HEK293 (cell line): Measurements from ENCODE around the gene VWA3A.
A peak's percentile ranks its signal among the peaks of the same experiment; 100 is the strongest.

Experiments used
- CTCF ChIA-PET: fragments of 350-600 bp; formaldehyde crosslinking; extraction: SDS; loops from one replicate; lab custom pipeline; 2021; ENCODE audit warnings: antibody characterized with exemption; lab: Yijun Ruan, JAX
- POLR2A ChIA-PET: fragments of 300-600 bp; formaldehyde crosslinking; extraction: SDS; loops from one replicate; lab custom pipeline; 2020; ENCODE audit warnings: antibody characterized with exemption, inconsistent platforms; lab: Yijun Ruan, JAX
- H3K27ac ChIP-seq: fragments of 200-500 bp; sonication (Bioruptor generic); 2 replicates; pipeline ENCODE4 v1.5.1; 2014; ENCODE audit warnings: low read depth, low read length, control low read depth, inconsistent platforms; ENCODE audit errors: extremely low read depth
- H3K36me3 ChIP-seq, 2 experiments: fragments of 200-500 bp in 1 of 2; sonication (Bioruptor generic) in 1 of 2; 1 replicate in 1 of 2; 2 replicates in 1 of 2; pipeline ENCODE4 v1.5.1; 2014 to 2017; ENCODE audit warnings: inconsistent platforms in 2 of 2, low read length in 2 of 2; ENCODE audit not compliant: control insufficient read depth in 2 of 2, insufficient read depth in 1 of 2
- H3K4me1 ChIP-seq: fragments of 200-500 bp; sonication (Bioruptor generic); 2 replicates; pipeline ENCODE4 v1.5.1; 2014; ENCODE audit warnings: mild to moderate bottlenecking, low read length, inconsistent platforms; ENCODE audit not compliant: control insufficient read depth, insufficient read depth
- H3K4me3 ChIP-seq: 2 replicates; pipeline ENCODE4 v1.5.1; 2011; ENCODE audit warnings: low read depth, mild to moderate bottlenecking, control low read depth, low read length, moderate library complexity
- H3K9me3 ChIP-seq: fragments of 200-500 bp; sonication (Bioruptor generic); 2 replicates; pipeline ENCODE4 v1.5.1; 2014; ENCODE audit warnings: low read depth, low read length, inconsistent platforms; ENCODE audit not compliant: control insufficient read depth, insufficient read depth
- FEZF1 ChIP-seq: fragments of 450-650 bp; formaldehyde crosslinking; IDR thresholded peaks from 2 replicates; pipeline ENCODE4 v1.5.1; 2016; ENCODE audit warnings: missing biosample characterization, missing genetic modification characterization
- HOXC10 ChIP-seq: sonication (generic); formaldehyde crosslinking; IDR thresholded peaks from 2 replicates; pipeline ENCODE4 v1.8.1; 2023; ENCODE audit warnings: mild to moderate bottlenecking, missing genetic modification reagents
- KLF10 ChIP-seq: fragments of 450-650 bp; IDR thresholded peaks from 2 replicates; pipeline ENCODE4 v1.5.1; 2018; ENCODE audit warnings: missing biosample characterization, mild to moderate bottlenecking, missing genetic modification characterization
- RBAK ChIP-seq: fragments of 450-650 bp; formaldehyde crosslinking; IDR thresholded peaks from 2 replicates; pipeline ENCODE4 v1.5.1; 2016; ENCODE audit warnings: missing biosample characterization, missing genetic modification characterization
- SP2 ChIP-seq: fragments of 450-650 bp; formaldehyde crosslinking; IDR thresholded peaks from 2 replicates; pipeline ENCODE4 v1.5.1; 2016; ENCODE audit warnings: missing biosample characterization, missing genetic modification characterization
- SP3 ChIP-seq: fragments of 450-650 bp; formaldehyde crosslinking; IDR thresholded peaks from 2 replicates; pipeline ENCODE4 v1.5.1; 2016; ENCODE audit warnings: missing biosample characterization, missing genetic modification characterization
- YY1 ChIP-seq: fragments of 450-650 bp; formaldehyde crosslinking; IDR thresholded peaks from 2 replicates; pipeline ENCODE4 v1.5.1; 2018; ENCODE audit warnings: missing biosample characterization, missing genetic modification characterization
- YY2 ChIP-seq: fragments of 450-650 bp; formaldehyde crosslinking; IDR thresholded peaks from 2 replicates; pipeline ENCODE4 v1.5.1; 2016; ENCODE audit warnings: missing biosample characterization, missing genetic modification characterization
- ZBTB20 ChIP-seq: fragments of 450-650 bp; formaldehyde crosslinking; IDR thresholded peaks from 2 replicates; pipeline ENCODE4 v1.5.1; 2016; ENCODE audit warnings: missing biosample characterization, missing genetic modification characterization
- ZFP41 ChIP-seq: fragments of 450-650 bp; formaldehyde crosslinking; IDR thresholded peaks from 2 replicates; pipeline ENCODE4 v1.5.1; 2016; ENCODE audit warnings: missing biosample characterization, missing genetic modification characterization, borderline replicate concordance
- ZNF10 ChIP-seq: fragments of 450-650 bp; formaldehyde crosslinking; IDR thresholded peaks from 2 replicates; pipeline ENCODE4 v1.5.1; 2017; ENCODE audit warnings: missing biosample characterization, missing genetic modification characterization
- ZNF155 ChIP-seq: fragments of 450-650 bp; formaldehyde crosslinking; IDR thresholded peaks from 2 replicates; pipeline ENCODE4 v1.5.1; 2016; ENCODE audit warnings: missing biosample characterization, missing genetic modification characterization
- ZNF157 ChIP-seq: fragments of 450-650 bp; formaldehyde crosslinking; IDR thresholded peaks from 2 replicates; pipeline ENCODE4 v1.5.1; 2016; ENCODE audit warnings: missing biosample characterization, missing genetic modification characterization
- ZNF16 ChIP-seq: fragments of 450-650 bp; formaldehyde crosslinking; IDR thresholded peaks from 2 replicates; pipeline ENCODE4 v1.5.1; 2016; ENCODE audit warnings: low read depth, missing biosample characterization, missing genetic modification characterization
- ZNF184 ChIP-seq: fragments of 450-650 bp; IDR thresholded peaks from 2 replicates; pipeline ENCODE4 v1.5.1; 2018; ENCODE audit warnings: missing biosample characterization, mild to moderate bottlenecking, missing genetic modification characterization
- ZNF2 ChIP-seq: fragments of 450-650 bp; formaldehyde crosslinking; IDR thresholded peaks from 2 replicates; pipeline ENCODE4 v1.5.1; 2016; ENCODE audit warnings: missing biosample characterization, missing genetic modification characterization
- ZNF221 ChIP-seq: fragments of 450-650 bp; formaldehyde crosslinking; IDR thresholded peaks from 2 replicates; pipeline ENCODE4 v1.5.1; 2017; ENCODE audit warnings: missing biosample characterization, missing genetic modification characterization, borderline replicate concordance
- ZNF433 ChIP-seq: fragments of 450-650 bp; formaldehyde crosslinking; IDR thresholded peaks from 2 replicates; pipeline ENCODE4 v1.5.1; 2016; ENCODE audit warnings: missing biosample characterization, missing genetic modification characterization, low read depth
- ZNF473 ChIP-seq: fragments of 450-650 bp; formaldehyde crosslinking; IDR thresholded peaks from 2 replicates; pipeline ENCODE4 v1.5.1; 2017; ENCODE audit warnings: missing biosample characterization, missing genetic modification characterization
- ZNF621 ChIP-seq: fragments of 450-650 bp; formaldehyde crosslinking; IDR thresholded peaks from 2 replicates; pipeline ENCODE4 v1.5.1; 2017; ENCODE audit warnings: missing biosample characterization, missing genetic modification characterization
- ZNF626 ChIP-seq: fragments of 450-650 bp; sonication (Bioruptor Pico); formaldehyde crosslinking; IDR thresholded peaks from 2 replicates; pipeline ENCODE4 v1.5.1; 2018; ENCODE audit warnings: missing biosample characterization, missing genetic modification characterization, inconsistent platforms
- ZNF664 ChIP-seq: fragments of 450-650 bp; formaldehyde crosslinking; IDR thresholded peaks from 2 replicates; pipeline ENCODE4 v1.5.1; 2016; ENCODE audit warnings: missing biosample characterization, missing genetic modification characterization
- ZNF837 ChIP-seq: fragments of 450-650 bp; formaldehyde crosslinking; IDR thresholded peaks from 2 replicates; pipeline ENCODE4 v1.5.1; 2016; ENCODE audit warnings: missing biosample characterization, missing genetic modification characterization
- ZNF843 ChIP-seq: fragments of 450-650 bp; formaldehyde crosslinking; IDR thresholded peaks from 2 replicates; pipeline ENCODE4 v1.5.1; 2016; ENCODE audit warnings: missing biosample characterization, missing genetic modification characterization
- ZSCAN16 ChIP-seq: fragments of 450-650 bp; formaldehyde crosslinking; IDR thresholded peaks from 2 replicates; pipeline ENCODE4 v1.5.1; 2016; ENCODE audit warnings: missing biosample characterization, missing genetic modification characterization
- ZSCAN30 ChIP-seq: fragments of 450-650 bp; IDR thresholded peaks from 2 replicates; pipeline ENCODE4 v1.5.1; 2018; ENCODE audit warnings: missing biosample characterization, mild to moderate bottlenecking, missing genetic modification characterization, moderate library complexity
- TF ChIP-seq, protein P1 (sequence below): fragments of 450-650 bp; formaldehyde crosslinking; IDR thresholded peaks from 2 replicates; pipeline ENCODE4 v1.5.1; 2016; ENCODE audit warnings: missing biosample characterization, missing genetic modification characterization
- TF ChIP-seq, protein P2 (sequence below): fragments of 450-650 bp; formaldehyde crosslinking; IDR thresholded peaks from 2 replicates; pipeline ENCODE4 v1.5.1; 2017; ENCODE audit warnings: missing biosample characterization, missing genetic modification characterization
- TF ChIP-seq, protein P3 (sequence below): fragments of 450-650 bp; formaldehyde crosslinking; IDR thresholded peaks from 2 replicates; pipeline ENCODE4 v1.5.1; 2016; ENCODE audit warnings: missing biosample characterization, missing genetic modification characterization, low read depth

The VWA3A gene

DNA sequence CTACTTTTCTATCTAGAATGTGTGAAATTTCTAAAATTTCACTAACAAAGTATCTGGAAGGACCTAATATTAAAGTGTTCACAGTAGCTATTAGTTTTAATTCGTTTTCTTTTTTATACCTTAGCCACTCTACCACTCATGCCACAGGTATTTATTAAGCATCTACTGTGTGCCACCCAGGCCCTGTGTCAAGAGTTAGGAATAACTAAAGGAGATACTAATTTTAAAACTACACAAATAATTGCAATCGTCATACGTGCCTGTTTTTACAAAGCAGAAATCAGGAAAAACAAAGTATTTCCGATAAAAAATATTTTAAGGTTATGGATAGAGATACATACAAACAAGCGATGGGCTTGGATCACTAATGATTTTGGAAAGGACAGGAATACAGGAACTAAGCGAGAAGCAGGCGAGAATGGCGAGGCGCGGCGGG lies 113.3 kb downstream of the VWA3A start:
- CTCF ChIA-PET = interaction anchor here (0.6 to 1.7 kb wide), 7 partner anchors 11 to 128 kb away, joined by 4 to 15 read pairs (median 5); partner anchors contain the start of gene POLR3E
- no peak for TF ChIP-seq ZBTB20
- TF ChIP-seq, protein P1, sequence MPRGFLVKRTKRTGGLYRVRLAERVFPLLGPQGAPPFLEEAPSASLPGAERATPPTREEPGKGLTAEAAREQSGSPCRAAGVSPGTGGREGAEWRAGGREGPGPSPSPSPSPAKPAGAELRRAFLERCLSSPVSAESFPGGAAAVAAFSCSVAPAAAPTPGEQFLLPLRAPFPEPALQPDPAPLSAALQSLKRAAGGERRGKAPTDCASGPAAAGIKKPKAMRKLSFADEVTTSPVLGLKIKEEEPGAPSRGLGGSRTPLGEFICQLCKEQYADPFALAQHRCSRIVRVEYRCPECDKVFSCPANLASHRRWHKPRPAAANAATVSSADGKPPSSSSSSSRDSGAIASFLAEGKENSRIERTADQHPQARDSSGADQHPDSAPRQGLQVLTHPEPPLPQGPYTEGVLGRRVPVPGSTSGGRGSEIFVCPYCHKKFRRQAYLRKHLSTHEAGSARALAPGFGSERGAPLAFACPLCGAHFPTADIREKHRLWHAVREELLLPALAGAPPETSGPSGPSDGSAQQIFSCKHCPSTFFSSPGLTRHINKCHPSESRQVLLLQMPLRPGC = no peak
- TF ChIP-seq ZNF843 (tag by site-specific recombination) = no peak
- TF ChIP-seq ZNF664 (tag by site-specific recombination) = peak; percentile 80
- TF ChIP-seq, protein P2, sequence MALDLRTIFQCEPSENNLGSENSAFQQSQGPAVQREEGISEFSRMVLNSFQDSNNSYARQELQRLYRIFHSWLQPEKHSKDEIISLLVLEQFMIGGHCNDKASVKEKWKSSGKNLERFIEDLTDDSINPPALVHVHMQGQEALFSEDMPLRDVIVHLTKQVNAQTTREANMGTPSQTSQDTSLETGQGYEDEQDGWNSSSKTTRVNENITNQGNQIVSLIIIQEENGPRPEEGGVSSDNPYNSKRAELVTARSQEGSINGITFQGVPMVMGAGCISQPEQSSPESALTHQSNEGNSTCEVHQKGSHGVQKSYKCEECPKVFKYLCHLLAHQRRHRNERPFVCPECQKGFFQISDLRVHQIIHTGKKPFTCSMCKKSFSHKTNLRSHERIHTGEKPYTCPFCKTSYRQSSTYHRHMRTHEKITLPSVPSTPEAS (tag by site-specific recombination) = no peak
- TF ChIP-seq ZNF2 (tag by site-specific recombination) = no peak
- TF ChIP-seq ZSCAN30 = no peak
- peak; percentile 13; the same call in 1 of the 2 replicates for TF ChIP-seq ZNF626
- Histone ChIP-seq H3K4me1 (no peaks in the 10 kb centered on the region), H3K36me3 (no peaks in the 10 kb centered on the region; a peak in 1 of 3 replicates), H3K4me3 (peak overlapping the region; percentile 10; the same call in 1 of the 2 replicates), H3K27ac (no peak overlapping the region), H3K9me3 (no peaks in the 10 kb centered on the region)
- POLR2A ChIA-PET = interaction anchor here (0.6 to 1.5 kb wide), 11 partner anchors 10 to 95 kb away, joined by 3 to 12 read pairs (median 5); partner anchors contain the start of gene POLR3E

DNA sequence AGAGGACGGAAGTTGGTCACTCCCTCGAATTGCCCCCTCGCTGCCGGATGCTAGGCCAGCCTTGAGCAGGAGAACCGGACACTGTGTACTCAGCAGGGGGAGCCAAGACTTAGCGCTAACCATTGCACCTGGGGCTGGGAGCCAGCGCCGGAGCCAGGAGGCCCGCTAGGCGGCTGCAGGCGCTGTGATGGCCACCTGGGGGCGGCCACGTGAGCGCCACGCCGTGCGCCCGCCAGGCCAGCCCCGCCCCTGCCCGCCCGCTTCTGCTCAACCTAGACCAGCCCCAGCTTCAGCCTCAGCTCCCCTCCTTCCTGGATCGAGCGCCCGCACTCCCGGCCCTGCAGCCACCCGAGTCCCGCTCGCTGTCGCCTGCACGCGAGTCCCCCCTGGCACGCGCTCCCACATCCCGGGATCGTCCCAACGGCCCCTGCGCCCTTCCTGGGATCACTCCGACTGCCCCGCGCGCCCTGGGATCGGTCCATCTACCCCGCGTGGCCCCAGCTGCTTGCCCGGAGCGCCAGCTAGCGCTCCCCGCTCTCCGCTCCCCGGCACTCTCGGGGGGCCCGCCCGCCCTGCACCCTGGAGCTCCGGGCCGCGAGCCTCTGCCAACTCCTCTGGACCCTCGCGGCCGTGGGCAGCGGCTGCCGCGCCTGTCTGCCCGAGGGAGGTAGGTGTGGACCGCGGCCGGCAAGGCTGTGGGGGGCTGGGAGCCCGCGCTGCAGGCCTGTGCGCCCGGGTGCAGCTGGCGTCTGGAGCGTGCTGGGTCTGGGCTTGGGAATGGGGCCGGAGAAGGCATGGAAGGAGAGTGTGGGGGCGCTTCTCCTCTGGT lies 113.9 kb downstream of the VWA3A start, which contains the start of gene EEF2K:
EEF2K (plus strand) TSS at position 266 of the 829 bp plus-strand sequence. CDS start 19,452 bp downstream, outside the sequence.
- peak within 1 kb of the TSS; percentile 68; the same call in 1 of the 2 replicates for H3K27ac ChIP-seq
- ChIA-PET POLR2A (interaction anchor here (0.6 to 1.5 kb wide), 10 partner anchors 10 to 94 kb away, joined by 3 to 12 read pairs (median 4); partner anchors contain the start of gene POLR3E), CTCF (interaction anchor here (0.6 to 1.7 kb wide), 7 partner anchors 12 to 128 kb away, joined by 4 to 5 read pairs (median 5); no protein-coding TSS in a partner anchor)
- H3K9me3 ChIP-seq = no peaks in the 10 kb centered on the region
- no peaks in the 10 kb centered on the region; a peak in 1 of 3 replicates for H3K36me3 ChIP-seq
- peak within 1 kb of the TSS; percentile 91 for H3K4me3 ChIP-seq
- H3K4me1 ChIP-seq = no peaks in the 10 kb centered on the region
- TF ChIP-seq ZFP41 (tag by site-specific recombination) (no peak), ZNF837 (no peak), ZNF621 (tag by site-specific recombination) (no peak), YY1 (peak; percentile 54; the same call in 1 of the 2 replicates), SP3 (peak; percentile 51), ZNF155 (no peak), YY2 (tag by site-specific recombination) (no peak), ZNF16 (tag by site-specific recombination) (no peak), ZNF10 (tag by site-specific recombination) (peak; percentile 94), ZNF626 (no peak), KLF10 (tag by site-specific recombination) (peak; percentile 72; the same call in 1 of the 2 replicates), HOXC10 (CRISPR knock-in tag) (no peak), ZNF157 (tag by site-specific recombination) (no peak), ZSCAN16 (tag by site-specific recombination) (no peak), FEZF1 (tag by site-specific recombination) (no peak), ZNF473 (tag by site-specific recombination) (no peak), ZNF221 (tag by site-specific recombination) (no peak), ZNF184 (tag by site-specific recombination) (peak; percentile 43; the same call in 1 of the 2 replicates), RBAK (tag by site-specific recombination) (no peak), ZNF433 (tag by site-specific recombination) (no peak), SP2 (peak; percentile 55)
- TF ChIP-seq, protein P3, sequence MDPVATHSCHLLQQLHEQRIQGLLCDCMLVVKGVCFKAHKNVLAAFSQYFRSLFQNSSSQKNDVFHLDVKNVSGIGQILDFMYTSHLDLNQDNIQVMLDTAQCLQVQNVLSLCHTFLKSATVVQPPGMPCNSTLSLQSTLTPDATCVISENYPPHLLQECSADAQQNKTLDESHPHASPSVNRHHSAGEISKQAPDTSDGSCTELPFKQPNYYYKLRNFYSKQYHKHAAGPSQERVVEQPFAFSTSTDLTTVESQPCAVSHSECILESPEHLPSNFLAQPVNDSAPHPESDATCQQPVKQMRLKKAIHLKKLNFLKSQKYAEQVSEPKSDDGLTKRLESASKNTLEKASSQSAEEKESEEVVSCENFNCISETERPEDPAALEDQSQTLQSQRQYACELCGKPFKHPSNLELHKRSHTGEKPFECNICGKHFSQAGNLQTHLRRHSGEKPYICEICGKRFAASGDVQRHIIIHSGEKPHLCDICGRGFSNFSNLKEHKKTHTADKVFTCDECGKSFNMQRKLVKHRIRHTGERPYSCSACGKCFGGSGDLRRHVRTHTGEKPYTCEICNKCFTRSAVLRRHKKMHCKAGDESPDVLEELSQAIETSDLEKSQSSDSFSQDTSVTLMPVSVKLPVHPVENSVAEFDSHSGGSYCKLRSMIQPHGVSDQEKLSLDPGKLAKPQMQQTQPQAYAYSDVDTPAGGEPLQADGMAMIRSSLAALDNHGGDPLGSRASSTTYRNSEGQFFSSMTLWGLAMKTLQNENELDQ (tag by site-specific recombination) = no peak
- TF ChIP-seq, protein P1 = no peak
